NCI-H524 (cell line): ENCODE data around the gene AP3S2.
"Not testable (repeated sequence)": the region's sequence is repeated elsewhere in the genome, so short reads cannot be mapped to it uniquely, and the experiment has no call there.

ENCODE experiments used
- DNase-seq, 2 experiments: peaks; one replicate each; lab custom pipeline; 2025; lab: John Stamatoyannopoulos, UW

Gene AP3S2

DNA sequence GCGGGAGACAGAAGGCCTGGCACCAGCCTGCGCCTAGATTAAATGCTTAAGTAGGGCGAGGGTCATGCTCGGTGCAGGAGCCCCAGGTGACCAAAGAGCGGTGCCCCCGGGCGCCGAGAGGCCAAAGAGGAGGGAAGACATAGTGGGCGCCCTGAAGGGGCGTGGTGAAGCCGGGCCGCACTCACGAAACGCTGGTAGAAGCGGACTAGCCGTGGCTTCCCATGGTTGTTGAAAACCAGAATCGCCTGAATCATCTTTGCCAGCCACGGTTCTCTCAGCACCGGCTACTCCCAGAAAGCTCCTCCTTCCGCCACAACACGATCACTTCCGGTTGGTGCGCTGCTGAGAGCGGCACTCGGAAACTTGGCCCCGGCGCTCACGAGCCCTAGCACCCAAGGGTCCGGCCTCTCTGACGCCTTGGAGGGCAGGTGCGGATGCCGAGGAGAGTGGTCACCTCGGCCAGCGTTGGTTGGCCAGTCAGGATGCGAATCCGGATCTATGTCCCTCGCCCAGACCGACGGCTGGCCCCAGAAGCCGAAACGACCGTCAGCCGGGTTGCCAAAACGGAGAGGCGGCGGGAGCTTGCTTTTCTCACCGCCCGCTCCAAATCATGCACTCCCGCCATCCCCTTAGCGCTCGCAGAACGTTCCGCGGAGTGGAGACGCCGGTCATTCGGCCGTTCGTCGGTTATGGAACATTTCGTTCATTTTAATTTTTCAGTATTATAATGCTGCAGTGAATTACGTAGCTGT lies at the start of gene AP3S2:
TSS of gene AP3S2 (minus strand) at position 299 of the 752 bp plus-strand sequence. CDS start at position 254, 45 bp downstream.
- peak; percentile 91 to 95 for DNase-seq

DNA sequence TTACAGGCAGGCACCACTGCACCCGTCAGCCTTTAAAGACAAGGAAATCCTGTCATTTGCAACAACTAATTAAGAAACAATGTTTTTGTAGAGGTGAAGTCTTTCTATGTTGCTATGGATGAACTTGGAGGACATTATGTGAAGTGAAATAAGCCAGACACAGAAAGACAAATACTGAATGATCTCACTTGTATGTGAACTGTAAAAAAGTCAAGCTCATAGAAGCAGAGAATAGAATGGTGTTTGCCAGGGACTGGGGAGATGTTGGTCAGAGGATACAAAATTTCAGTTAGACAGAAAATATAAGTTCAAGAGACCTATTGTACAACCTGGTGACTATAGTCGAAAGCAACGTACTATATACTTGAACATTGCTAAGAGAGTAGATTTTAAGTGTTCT lies 46.1 kb upstream of the AP3S2 start:
- no peak for DNase-seq

DNA sequence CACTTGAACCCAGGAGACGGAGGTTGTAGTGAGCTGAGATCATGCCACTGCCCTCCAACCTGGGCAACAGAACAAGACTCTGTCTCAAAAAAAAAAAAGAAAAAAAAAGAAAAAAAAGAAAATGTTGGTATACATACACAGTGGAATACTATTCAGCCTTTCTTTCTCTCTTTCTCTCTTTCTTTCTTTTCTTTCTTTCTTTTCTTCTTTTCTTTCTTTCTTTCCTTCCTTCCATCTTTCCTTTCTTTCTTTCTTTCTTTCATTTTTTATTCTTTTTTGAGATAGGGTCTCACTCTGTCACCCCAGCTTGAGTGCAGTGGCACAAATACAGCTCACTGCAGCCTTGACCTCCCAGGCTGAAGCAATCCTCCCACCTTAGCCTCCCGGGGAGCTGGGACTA lies 45.6 kb upstream of the AP3S2 start:
- not testable (repeated sequence) for DNase-seq

DNA sequence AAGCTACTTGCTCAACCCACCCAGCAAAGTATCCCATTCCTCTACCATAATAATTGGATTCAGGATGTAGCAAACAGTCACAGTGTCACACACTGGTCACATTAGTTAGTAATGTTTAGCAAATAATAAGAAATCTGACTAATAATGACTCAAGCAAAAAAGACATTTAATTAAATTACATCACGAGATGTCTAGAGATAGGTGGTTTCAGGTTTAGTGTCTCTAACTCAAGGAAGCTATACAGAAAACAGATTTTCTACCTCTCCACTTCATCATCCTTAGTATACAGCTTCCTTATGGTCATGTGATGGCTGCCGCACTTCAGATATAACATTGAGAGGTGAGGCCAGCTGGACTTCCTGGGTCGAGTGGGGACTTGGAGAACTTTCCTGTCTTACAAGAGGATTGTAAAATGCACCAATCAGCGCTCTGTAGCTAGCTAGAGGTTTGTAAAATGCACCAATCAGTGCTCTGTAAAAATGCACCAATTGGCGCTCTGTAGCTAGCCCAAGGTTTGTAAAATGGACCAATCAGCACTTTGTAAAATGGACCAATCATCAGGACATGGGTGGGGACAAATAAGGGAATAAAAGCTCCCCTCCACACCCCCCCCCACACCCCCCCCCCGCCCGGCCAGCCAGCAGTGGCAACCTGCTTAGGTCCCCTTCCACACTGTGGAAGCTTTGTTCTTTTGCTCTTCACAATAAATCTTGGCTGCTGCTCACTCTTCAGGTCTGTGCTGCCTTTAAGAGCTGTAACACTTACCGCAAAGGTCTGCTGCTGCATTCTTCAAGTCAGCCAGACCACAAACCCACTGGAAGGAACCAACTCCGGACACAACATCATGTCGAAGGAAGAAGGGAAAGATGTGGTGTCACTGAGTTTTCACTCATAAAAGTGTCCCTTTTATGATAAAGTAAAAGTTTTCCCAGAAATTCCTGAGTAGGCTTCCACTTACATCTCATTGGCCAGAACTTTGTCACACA lies 43.9 kb upstream of the AP3S2 start:
- DNase-seq, result peak; percentile 58 to 74

DNA sequence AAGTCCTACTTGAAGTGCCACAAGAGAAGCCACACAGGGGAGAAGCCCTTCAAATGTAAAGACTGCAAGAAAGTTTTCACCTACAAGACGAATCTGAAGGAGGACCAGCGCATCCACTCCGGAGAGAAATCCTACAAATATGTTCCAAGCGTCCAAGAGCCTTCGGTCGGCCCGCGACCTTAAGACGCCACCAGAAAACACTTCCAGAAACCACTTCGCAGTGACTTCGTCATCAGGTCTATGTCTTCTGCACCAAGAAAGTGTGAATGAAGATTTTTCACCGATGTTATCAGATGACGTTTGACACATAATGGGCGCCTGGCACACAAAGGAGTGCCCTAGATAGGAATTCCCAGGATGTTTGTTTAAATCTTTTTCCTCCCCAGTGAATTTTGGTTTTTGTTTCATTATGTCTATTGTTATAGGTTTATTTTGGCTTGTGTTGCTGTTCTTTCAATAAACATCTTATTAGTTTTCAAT lies 43.0 kb upstream of the AP3S2 start:
- DNase-seq, result no peak

DNA sequence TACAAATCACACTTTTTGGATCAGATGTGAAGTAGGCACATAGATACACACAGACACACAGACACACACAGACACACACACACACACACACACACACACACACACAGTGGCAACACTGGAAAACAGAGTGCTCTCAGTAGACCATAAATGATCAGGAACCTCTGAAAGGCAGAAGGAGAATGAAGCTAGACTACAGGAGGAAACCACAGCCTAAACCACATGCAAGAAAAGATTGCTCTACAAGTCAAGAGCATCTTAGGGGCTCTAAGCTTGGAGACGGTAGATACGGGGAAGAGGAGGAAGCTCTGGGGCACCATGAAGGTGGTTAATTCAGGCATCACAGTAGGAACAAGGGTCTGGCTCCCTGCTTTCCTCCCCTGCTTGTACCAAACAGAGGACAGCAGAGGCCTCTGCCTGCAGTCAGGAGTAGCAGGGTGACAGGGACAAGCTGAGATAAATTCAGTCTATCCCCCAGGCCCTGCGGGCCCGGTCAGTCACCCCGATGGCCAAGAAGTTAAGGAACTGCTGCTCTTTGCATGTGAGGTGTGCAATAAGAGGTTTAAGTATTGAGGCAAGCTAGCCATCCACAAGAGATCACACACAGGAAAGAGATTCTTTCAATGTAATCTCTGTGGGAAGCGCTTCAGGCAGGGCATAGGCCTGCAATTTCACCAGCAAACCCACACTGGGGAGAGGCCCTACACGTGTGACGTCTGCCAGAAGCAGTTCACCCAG lies 42.4 kb upstream of the AP3S2 start:
- DNase-seq, result no peak

DNA sequence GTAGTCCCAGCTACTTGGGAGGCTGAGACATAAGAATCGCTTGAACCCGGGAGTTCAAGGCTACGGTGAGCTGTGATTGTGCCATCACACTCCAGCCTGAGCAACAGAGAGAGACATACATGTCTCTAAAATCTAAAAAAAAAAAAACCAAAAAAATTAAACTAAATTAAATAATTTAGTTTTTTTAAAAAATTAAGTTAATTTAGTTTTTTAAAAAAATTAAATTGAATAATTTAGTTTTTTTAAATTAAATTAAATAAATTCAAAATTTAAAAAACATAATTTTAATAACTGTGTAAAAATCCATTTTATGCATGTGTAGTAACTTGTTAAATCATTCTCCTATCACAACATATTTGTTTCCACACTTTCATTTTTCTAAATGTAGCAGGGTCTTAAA lies 39.1 kb upstream of the AP3S2 start:
- DNase-seq, result no peak

DNA sequence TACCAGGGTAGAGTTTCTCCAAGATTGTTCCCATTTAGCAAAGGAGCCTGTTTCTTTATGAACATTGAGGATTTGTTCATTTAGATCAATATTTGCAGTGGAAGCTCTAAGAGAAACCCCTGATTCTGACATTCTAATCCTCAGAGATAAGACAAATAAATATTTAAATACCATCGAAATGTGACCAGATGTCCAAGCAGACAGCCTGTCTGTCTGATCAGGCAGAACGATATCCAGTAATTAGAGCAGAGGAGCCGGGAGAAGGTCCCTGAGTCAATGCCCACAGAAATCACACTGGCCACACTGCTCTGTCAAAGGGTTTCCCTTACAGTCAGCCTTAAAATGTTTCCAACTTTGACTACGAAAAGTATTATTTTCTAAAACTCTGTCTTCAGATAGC lies 34.6 kb upstream of the AP3S2 start:
- peak; percentile 5 to 43 for DNase-seq

DNA sequence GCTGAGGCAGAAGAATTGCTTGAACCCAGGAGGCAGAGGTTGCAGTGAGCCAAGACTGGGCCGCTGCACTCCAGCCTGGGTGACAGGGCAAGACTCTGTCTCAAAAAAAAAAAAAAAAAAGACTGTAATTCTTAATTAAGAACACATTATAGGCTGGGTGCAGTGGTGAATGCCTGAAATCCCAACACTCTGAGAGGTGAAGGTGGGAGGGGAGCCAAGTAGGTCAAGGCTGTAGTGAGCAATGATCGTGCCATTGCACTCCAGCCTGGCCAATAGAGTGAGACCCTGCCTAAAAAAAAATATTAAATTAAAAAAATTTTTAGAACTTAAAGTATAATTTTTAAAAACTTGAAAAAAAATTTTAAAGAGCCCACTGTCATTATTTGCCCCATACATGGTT lies 32.4 kb upstream of the AP3S2 start:
- DNase-seq, result no peak

DNA sequence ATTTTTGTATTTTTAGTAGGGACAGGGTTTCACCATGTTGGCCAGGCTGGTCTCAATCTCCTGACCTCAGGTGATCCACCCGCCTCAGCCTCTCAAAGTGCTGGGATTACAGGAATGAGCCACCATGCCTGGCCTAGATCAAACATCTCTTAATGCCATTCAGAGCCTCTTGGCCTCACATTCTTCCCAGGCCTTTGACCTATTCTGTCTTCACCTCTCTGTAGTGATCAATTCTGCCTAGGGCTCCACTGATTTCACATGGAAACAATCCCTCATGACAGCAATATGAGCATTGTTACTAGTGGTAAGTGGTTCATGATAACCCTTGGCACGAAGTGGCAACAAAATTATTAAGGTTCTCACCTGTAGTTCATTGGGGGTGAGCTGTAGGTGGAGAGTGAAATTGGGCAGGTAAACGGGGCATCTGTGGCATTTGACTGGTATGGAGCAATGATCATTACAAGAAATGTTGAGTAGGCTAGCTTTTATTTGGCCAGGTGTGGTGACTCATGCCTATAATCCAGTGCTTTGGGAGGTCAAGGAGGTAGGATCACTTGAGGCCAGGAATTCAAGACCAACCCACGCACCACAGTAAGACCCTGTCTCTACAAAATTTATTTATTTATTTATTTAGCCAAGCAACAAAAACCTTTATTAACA lies 23.8 kb upstream of the AP3S2 start:
- DNase-seq, result no peak

DNA sequence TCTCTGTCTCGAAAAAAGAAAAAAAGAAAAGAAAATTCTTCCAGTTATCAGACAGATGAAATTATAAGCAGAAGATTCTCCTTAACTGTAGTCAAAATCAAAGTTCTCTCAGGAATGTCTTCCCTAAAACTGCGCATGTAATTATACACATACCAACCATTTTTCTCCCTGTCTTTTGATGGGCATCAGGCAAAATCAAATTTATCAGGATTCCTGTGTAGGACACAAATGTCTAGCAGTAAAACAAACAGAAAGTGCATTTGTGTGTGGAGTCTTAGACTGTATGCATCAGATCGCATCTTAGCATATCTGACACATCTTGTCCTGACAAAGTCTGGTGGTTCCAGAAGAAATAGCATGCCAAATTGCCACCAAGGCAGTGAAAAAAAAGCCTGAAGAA lies 22.9 kb upstream of the AP3S2 start:
- DNase-seq, result no peak

DNA sequence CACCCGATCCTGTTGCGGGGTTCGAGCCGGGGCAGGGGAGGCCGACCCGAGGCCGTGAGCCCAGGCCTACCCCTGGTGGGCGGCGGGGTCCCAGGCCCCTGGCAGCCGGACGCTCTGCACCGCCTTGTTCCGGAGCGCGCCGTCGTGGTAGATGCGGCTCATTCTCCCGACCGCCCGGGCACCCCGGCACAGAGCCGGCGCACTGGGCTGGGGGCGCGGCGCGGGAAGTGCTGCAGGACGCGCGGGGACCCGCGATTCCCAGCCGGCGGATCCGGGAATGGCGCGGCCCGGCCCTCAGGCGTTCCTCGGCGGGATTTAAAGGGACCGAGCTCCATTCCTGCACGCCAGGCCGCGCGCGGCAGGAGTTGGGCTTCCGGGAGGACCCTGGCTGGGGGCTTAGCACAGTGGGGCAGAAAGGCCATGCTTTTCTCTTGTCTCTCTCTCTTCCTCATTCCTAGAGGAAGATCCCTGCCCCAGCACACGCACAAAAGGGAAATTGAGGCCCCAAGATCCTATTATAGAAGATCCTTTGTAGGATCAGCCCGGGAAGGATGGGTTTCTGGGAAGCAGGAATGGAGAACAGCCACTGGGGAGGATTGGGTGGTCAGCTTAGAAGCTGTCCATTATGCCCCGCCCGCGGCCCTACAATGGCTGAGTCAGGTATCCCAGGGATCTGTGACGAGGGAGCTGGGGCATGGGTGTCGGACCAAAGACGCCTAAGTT lies 19.0 kb upstream of the AP3S2 start, which contains the start of gene ARPIN:
TSS of gene ARPIN (minus strand) at position 279 of the 723 bp plus-strand sequence. CDS start at position 162, 117 bp downstream.
- peak in 1 of 2 experiments; percentile 35 for DNase-seq

DNA sequence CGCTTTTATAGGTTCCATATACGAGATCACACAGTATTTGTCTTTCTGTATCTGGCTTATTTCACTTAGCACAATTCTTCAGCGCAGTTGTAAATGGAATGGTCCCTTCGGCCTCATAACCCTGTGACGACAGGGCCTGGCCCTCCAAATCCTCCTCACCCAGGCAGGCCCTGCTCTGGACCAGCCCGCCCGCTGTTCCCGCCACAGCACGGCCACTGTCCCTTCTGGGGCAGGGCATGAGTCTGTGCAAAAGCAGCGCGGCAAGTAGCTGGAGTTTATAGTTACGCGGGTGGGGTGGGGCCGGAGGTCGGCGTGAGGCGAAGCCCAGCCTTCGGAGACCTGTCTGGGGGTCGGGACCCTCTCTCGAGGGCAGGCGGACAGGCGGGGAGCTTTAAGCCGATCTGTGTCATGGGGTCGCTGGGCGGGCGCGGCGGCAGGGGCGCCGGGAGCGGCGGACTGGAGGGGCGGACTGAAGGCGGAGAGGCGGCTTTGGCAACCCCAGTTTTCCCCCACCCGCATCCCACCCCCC lies 18.4 kb upstream of the AP3S2 start:
- no peak for DNase-seq

DNA sequence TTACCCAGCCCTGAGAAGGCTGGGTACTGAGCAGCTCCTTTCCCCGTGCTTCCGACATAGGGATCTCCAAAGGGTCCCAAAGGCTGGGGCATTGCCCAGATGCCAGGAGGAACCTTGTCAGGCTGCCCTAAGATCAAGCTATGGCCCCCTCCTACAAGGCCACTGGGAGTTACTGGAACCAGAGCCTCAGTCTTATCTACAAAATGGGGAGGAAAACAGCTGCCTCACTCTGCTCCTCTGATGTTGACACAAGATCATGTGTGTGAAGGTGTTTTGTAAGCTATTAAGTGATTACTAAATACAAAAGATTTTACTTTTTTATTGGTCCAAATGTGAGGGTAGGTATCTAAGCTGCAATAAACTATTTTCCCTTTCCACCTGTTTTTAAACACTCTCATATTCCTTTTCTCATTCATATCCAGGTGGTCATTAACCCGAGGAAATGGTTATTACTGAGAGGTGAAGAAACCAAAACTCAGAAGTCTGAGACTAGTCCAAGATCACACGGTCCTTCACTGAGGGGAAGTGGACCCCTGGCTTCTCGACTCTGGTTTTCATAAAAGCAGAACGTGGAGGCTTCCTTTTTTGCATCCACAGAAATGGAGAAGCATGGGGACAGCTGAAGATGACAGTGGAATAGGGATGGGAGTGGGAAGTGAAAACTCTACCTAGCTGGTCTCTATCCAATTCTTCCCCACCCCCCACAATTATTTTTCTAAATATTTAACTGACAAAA lies 17.3 kb upstream of the AP3S2 start:
- DNase-seq, result no peak

DNA sequence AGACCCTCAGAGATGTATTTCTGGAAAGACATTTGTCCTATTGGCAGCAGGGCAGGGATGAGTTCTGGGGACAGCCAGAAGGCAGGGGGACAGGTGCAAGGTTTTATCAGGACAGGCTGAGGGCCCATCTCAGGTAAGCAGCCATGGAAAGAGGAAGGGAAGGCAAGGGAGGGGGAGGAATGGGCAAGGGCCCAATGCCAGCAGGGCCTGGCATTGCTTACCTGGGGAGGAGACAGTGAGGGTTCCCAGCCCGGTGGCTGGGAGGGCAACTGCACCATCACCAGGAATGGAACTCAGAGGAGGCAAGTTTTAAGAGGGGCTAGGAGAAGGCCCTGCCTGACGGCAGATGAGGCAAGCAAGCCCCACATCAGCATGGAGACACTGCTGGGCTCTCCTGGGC lies 15.8 kb upstream of the AP3S2 start:
- DNase-seq, result no peak

DNA sequence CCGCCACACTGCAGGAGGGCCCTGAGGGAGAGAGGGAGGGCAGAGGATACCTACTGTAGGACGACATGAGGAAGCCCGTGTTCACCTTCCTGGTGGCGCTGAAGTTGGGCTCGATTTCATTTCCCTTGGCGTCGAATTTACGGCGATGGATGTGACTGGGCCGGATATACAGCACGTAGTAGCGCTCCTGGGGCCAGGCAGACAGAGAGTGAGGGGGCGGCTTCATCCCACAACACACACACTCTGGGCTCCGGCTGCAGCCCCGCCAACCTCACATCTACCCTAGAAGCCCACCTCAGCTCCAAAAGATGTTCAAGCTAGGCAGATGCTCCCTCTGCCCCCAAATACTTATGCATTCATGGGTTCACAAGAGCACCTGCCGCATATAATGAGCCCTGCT lies 14.4 kb upstream of the AP3S2 start:
- DNase-seq, result no peak

DNA sequence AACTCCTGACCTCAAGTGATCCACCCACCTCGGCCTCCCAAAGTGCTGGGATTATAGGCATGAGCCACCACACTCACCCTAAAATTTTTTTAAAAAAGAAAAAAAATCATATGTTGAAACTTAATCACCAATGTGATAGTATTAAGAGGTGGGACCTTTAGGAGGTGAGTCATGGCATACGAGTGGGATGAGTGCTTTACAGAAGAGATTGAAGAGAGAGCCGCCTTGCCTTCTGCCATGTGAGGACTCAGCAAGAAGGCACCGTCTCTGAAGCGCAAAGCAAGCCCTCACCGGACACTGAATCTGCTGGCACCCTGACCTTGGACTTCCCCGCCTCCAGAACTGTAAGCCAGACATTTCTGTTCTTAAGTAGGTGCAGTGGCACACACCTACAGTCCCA lies 13.5 kb upstream of the AP3S2 start:
- no peak for DNase-seq

DNA sequence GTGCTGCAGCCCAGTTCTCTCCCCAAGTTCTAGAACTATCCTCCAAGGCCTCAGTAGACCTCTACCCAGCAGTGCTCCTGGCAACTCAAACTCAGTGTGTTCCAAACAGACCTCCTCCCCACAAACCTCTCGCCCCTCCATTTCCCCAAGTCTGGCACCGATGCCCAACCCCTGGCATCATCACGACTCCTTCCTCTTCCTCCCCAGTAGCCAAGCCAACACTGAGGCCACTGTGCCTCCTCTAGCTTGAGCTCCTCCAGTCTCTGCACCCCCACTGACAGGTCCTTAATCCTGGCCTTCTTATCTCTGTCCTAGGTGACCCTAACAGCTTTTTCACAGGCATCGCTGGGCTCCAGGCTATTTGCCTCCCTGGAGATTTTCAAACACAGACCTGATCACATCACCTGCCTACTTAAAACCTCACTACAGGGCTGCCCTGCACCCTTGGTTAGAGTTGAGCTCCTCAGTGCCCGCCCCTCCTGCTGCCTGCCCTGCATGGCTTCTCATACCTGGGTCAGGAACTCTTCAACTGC lies 12.1 kb upstream of the AP3S2 start:
- no peak for DNase-seq

DNA sequence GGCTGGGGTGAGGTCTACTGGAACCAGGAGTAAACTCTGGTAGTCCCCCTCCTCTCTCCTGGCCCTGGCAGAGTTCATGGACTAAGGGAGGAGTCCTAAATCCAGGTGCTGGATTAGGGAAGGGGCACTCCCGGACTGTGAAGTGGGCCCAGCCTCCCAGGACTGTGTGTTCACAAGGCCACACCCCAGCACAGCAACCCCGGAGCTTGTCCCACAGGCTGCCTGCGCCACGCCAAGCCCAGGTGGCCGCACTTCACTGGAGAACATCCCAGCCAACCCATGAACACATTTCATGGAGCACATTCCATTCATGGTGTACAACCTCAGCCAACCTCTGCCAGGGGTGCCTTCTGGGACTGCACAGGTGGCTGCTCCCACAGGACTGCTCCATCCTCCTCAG lies 10.7 kb upstream of the AP3S2 start:
- DNase-seq, result no peak

DNA sequence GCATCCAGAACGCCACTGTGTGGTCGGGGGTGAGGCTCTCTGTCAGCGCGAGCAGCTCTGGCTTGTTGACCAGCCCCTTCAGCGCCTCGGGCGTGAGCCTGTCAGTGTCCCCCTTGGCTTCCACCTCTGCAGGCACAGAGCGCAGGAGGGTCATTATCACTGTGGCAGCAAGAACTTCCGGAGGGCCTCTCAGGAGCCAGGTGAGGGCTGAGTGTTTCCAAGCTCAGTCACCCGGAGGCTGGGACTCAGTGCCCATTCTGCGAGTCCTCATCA lies 10.0 kb upstream of the AP3S2 start:
- DNase-seq, result no peak
